ENCODE measurements around the gene TSPAN18.
A peak's percentile ranks its signal among the peaks of the same experiment; 100 is the strongest.

TSPAN18 gene

DNA sequence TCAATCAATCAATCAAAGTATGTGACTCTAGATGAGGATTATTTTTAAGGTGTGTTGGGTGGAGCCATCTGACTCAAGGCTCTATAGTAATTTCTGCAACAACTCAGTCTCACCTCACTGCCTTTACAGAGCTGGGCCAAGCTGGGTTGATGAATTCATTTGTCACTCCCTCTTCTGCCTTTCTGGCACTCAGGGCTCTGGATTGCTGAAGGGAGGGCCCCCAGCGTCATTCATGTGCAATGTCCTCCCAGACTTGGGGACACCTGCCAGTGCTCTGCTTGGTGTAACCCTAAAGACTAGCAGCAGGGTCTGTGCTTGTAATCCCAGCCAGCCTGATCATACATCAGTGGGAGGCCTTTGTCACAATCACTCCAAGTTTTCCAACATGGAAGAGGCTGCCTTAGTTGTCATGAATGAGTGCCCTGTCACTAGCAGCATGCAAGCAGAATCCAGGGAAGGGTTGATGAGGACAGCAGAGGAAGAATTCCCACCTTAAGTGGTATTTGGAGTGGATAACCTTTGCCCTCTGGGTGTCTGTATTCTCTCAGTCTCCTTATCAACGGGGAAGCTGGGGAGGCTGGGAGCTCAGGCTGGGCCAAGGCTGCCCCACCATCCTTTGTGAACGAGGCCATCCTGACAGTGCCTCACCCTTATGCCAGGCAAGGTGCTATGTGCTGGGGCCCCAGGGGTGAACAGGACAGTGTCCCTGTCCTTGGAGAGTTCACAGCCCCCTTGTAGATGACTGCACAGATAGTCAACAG lies 225.9 kb downstream of the TSPAN18 start:
- Histone ChIP-seq H3K27me3 (ENCODE audit: insufficient read depth, insufficient read length) (no peaks in the 10 kb centered on the region), H3K36me3 (ENCODE audit: insufficient read depth, insufficient read length, low read length) (no peaks in the 10 kb centered on the region), H3K4me1 (ENCODE audit: insufficient read depth, insufficient read length) (peaks cover 34% of the 10 kb centered on the region), H3K9me3 (ENCODE audit: insufficient read depth, low read length) (no peaks in the 10 kb centered on the region), H3K4me3 (ENCODE audit: insufficient read length, low read depth) (no peak overlapping the region), H3K9ac (ENCODE audit: insufficient read length, low read depth) (no peak overlapping the region)
- no peak for TF ChIP-seq YY1 (IDR thresholded peaks at IDR 0.05; ENCODE audit: insufficient read depth, insufficient read length)
- TF ChIP-seq SUZ12 (IDR thresholded peaks at IDR 0.05; ENCODE audit: extremely low read depth, insufficient read depth, insufficient read length) = no peak
- no peak for TF ChIP-seq ZNF274 (IDR thresholded peaks at IDR 0.05; ENCODE audit: low read depth, low read length)
- DNase-seq (ENCODE audit: low read depth, low spot score) = no peak

DNA sequence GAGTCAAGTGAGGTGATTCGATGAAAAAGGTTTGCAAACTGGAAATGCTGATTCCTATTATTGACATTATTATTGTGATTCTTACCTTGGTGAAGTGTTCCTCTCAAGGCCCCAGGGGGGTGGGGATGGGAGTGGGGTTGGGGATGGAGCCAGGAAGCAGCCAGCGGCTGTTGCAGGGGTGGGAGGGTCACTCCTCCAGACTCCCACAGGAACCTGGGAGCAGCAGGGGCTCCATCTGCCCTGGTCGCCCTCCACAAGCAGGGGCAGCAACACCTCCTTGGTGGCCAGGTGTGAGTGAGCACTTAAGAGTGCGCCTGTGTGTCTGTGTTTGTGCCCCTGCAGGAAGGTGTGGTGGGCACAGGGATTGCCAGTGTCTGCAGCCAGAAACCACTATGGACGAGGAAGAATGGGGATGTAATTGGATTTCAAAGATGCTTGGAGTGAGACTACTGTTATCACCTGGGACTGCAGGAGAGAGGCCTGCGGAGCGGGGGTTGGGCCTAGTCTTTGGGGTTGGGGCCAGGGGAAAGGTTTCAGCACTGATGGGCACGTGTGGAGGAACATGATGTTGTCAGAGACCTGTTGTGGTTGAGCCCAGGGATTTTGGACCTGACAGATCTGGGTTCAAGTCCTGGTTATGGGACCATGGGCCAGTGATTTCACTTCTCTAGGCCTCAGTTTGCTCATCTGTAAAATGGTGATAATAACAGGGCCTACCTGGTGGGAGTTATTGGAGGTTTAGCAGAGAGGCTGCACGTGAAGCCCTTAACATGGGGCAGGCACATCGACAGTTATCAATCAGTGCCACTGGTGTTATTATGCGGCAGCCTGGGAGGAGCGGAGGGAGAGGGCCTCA lies 227.5 kb downstream of the TSPAN18 start:
- DNase-seq (ENCODE audit: low read depth, low spot score) = no peak
- Histone ChIP-seq H3K4me3 (ENCODE audit: insufficient read length, low read depth) (no peak overlapping the region), H3K9me3 (ENCODE audit: insufficient read depth, low read length) (no peaks in the 10 kb centered on the region), H3K36me3 (ENCODE audit: insufficient read depth, insufficient read length, low read length) (no peaks in the 10 kb centered on the region), H3K4me1 (ENCODE audit: insufficient read depth, insufficient read length) (peaks cover 28% of the 10 kb centered on the region), H3K27me3 (ENCODE audit: insufficient read depth, insufficient read length) (no peaks in the 10 kb centered on the region), H3K9ac (ENCODE audit: insufficient read length, low read depth) (peak overlapping the region; percentile 12)
- TF ChIP-seq ZNF274 (IDR thresholded peaks at IDR 0.05; ENCODE audit: low read depth, low read length) = no peak
- TF ChIP-seq YY1 (IDR thresholded peaks at IDR 0.05; ENCODE audit: insufficient read depth, insufficient read length) = no peak
- no peak for TF ChIP-seq SUZ12 (IDR thresholded peaks at IDR 0.05; ENCODE audit: extremely low read depth, insufficient read depth, insufficient read length)

- H3K9me3 ChIP-seq (ENCODE audit: insufficient read depth, low read length) = no peaks in the 10 kb centered on the region
- H3K9ac ChIP-seq (ENCODE audit: insufficient read length, low read depth) = no peak overlapping the region
- peaks cover 31% of the 10 kb centered on the region for H3K4me1 ChIP-seq (ENCODE audit: insufficient read depth, insufficient read length)
- H3K27me3 ChIP-seq (ENCODE audit: insufficient read depth, insufficient read length) = no peaks in the 10 kb centered on the region
- TF ChIP-seq SUZ12 (IDR thresholded peaks at IDR 0.05; ENCODE audit: extremely low read depth, insufficient read depth, insufficient read length) (no peak), YY1 (IDR thresholded peaks at IDR 0.05; ENCODE audit: insufficient read depth, insufficient read length) (no peak), ZNF274 (IDR thresholded peaks at IDR 0.05; ENCODE audit: low read depth, low read length) (no peak)
- no peaks in the 10 kb centered on the region for H3K36me3 ChIP-seq (ENCODE audit: insufficient read depth, insufficient read length, low read length)
- H3K4me3 ChIP-seq (ENCODE audit: insufficient read length, low read depth) = no peak overlapping the region
- DNase-seq (ENCODE audit: low read depth, low spot score) = no peak
These were observed 228.4 kb downstream of the TSPAN18 start for GRCh38 chr11:44955015-44955738.

DNA sequence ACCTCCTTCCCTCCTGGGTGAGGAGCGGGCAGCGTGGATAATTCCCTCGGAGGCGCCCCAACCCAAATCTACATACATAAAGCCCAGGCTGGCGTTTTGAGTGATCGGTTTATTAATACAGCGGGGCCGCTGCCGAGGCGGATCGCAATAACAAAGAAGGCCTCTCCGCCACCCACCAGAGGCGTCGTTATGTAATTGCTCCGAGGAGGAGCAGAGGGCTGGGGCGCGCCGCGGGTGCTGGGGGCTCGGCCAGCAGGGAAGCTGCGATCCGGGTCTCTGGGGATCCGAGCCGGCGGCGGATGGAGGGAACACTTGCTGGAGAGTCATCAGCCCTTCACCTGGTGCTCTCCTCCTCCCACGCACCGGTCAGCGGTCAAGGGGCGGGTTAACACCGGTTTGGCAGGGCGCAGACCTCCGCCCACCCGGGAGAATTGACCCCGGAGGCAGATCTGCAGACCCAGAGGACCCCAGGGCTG lies 230.3 kb downstream of the TSPAN18 start:
- H3K9me3 ChIP-seq (ENCODE audit: insufficient read depth, low read length) = no peaks in the 10 kb centered on the region
- H3K36me3 ChIP-seq (ENCODE audit: insufficient read depth, insufficient read length, low read length) = no peaks in the 10 kb centered on the region
- peak overlapping the region; percentile 28 for H3K9ac ChIP-seq (ENCODE audit: insufficient read length, low read depth)
- TF ChIP-seq SUZ12 (IDR thresholded peaks at IDR 0.05; ENCODE audit: extremely low read depth, insufficient read depth, insufficient read length) = no peak
- no peak for TF ChIP-seq YY1 (IDR thresholded peaks at IDR 0.05; ENCODE audit: insufficient read depth, insufficient read length)
- TF ChIP-seq ZNF274 (IDR thresholded peaks at IDR 0.05; ENCODE audit: low read depth, low read length) = no peak
- peaks cover 36% of the 10 kb centered on the region for H3K4me1 ChIP-seq (ENCODE audit: insufficient read depth, insufficient read length)
- no peaks in the 10 kb centered on the region for H3K27me3 ChIP-seq (ENCODE audit: insufficient read depth, insufficient read length)
- DNase-seq (ENCODE audit: low read depth, low spot score) = no peak
- H3K4me3 ChIP-seq (ENCODE audit: insufficient read length, low read depth) = no peak overlapping the region

GRCh38 chr11:44957776-44958564 lies 231.2 kb downstream of the TSPAN18 start:
- Histone ChIP-seq H3K4me1 (ENCODE audit: insufficient read depth, insufficient read length) (peaks cover 33% of the 10 kb centered on the region), H3K9ac (ENCODE audit: insufficient read length, low read depth) (peak overlapping the region; percentile 28), H3K27me3 (ENCODE audit: insufficient read depth, insufficient read length) (no peaks in the 10 kb centered on the region), H3K4me3 (ENCODE audit: insufficient read length, low read depth) (no peak overlapping the region), H3K36me3 (ENCODE audit: insufficient read depth, insufficient read length, low read length) (no peaks in the 10 kb centered on the region), H3K9me3 (ENCODE audit: insufficient read depth, low read length) (no peaks in the 10 kb centered on the region)
- TF ChIP-seq YY1 (IDR thresholded peaks at IDR 0.05; ENCODE audit: insufficient read depth, insufficient read length) = no peak
- TF ChIP-seq ZNF274 (IDR thresholded peaks at IDR 0.05; ENCODE audit: low read depth, low read length) = no peak
- no peak for TF ChIP-seq SUZ12 (IDR thresholded peaks at IDR 0.05; ENCODE audit: extremely low read depth, insufficient read depth, insufficient read length)
- no peak for DNase-seq (ENCODE audit: low read depth, low spot score)

- no peak overlapping the region for H3K4me3 ChIP-seq (ENCODE audit: insufficient read length, low read depth)
- no peaks in the 10 kb centered on the region for H3K9me3 ChIP-seq (ENCODE audit: insufficient read depth, low read length)
- H3K27me3 ChIP-seq (ENCODE audit: insufficient read depth, insufficient read length) = no peaks in the 10 kb centered on the region
- H3K36me3 ChIP-seq (ENCODE audit: insufficient read depth, insufficient read length, low read length) = no peaks in the 10 kb centered on the region
- H3K9ac ChIP-seq (ENCODE audit: insufficient read length, low read depth) = no peak overlapping the region
- no peak for TF ChIP-seq ZNF274 (IDR thresholded peaks at IDR 0.05; ENCODE audit: low read depth, low read length)
- peaks cover 37% of the 10 kb centered on the region for H3K4me1 ChIP-seq (ENCODE audit: insufficient read depth, insufficient read length)
- DNase-seq (ENCODE audit: low read depth, low spot score) = no peak
These were observed 232.3 kb downstream of the TSPAN18 start for GRCh38 chr11:44959064-44959463.
